UCSD-AML1 (cell line): ENCODE results near the gene FASLG.

ENCODE experiments used
- DNase-seq: peaks from one replicate; lab custom pipeline; 2025; ENCODE audit not compliant: unreplicated experiment; lab: John Stamatoyannopoulos, UW

The FASLG gene

GRCh38 chr1:172646653-172647052 is 12.2 kb upstream of the FASLG start:
- DNase-seq, result no peak

GRCh38 chr1:172647110-172647564 is 11.8 kb upstream of the FASLG start:
- no peak for DNase-seq

DNA sequence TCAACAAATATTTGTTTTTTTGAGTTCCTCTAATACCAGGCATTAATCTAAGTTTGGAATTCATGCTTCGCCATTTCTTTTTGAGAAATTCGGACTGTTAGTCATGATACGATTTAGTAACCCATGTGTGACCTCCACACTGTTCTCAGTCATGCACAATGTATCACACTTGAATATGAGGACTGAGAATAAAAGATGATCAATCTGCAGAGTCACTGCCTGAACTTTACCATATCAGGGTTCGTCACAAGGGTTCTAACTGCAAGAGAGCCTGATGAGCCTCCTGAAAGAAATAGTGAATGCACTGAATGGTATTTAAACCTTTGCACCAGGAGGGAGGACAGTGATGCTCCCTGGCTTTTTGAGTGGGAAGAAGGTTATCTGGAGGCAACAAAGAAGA is 10.9 kb upstream of the FASLG start:
- no peak for DNase-seq

DNA sequence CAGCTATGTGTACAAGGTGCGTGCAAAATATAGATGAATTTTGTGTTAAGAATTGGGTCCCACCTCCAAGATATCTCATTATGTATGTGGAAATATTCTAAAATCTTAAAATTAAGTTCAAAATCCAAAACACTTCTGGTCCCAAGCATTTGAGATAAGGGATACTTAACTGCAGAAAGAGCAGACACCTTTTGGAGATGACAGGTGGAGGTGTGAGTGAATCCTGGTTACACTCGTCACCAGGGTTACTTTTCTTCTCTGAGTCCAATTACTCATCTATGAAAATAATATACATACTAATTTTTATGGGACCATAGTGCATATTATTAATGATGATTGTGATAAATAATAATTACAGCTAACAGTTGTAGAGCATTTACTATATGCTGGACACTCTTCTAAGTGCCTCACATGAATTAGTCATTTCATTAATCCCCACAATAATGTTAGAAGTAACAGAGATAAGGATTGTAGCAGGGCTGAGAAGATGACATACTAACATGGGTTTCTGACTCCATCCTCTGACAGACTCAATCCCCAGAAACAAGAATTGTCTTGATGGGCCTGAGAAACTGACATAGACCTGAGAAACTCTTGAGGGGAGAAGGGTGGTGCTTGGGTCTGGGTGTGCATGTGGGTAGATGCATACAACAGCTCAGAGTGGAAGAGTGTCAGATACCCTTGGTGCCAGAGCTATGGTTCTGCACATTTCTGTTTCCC is 8.3 kb upstream of the FASLG start:
- no peak for DNase-seq

GRCh38 chr1:172653015-172653709 is 5.7 kb upstream of the FASLG start:
- DNase-seq, result no peak

GRCh38 chr1:172654535-172654934 is 4.4 kb upstream of the FASLG start:
- DNase-seq, result no peak

DNA sequence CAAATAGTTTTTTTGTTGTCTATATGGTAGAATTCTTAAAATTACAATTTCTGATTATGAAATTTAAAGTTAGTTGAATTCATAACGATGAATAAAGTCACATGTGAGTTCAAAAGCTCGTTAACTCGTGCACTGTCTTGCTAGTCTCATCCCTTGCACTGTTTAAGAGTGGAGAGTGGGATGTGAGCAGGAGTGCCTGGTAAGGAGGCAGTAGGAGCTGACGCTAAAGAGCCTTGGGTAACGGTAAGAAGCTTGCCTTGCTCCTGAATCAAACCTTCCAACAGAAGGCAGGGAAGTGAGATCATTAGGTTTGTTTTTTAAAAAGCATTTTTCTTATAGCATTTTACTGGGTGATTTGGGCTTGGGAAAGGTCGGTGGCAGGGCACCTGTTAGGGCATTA is 2.3 kb upstream of the FASLG start:
- no peak for DNase-seq

DNA sequence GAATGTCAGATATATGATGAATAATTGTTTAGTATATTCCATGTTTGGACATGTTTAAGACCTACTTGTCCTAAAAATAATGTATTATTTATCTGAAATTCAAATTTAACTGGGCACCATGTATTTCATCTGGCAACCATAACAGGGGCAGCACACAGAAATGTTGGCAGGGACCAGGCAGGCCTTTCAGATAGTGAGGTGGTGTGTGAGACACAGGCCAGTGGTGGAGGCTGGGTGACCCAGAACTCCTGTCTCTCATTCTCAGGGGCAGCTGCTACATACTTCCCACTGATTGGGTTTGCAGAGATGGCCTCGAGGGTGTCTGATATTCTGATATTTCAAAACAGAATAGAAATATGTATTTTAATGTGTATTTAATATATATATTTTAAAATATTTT is 1.3 kb upstream of the FASLG start:
- DNase-seq, result no peak

DNA sequence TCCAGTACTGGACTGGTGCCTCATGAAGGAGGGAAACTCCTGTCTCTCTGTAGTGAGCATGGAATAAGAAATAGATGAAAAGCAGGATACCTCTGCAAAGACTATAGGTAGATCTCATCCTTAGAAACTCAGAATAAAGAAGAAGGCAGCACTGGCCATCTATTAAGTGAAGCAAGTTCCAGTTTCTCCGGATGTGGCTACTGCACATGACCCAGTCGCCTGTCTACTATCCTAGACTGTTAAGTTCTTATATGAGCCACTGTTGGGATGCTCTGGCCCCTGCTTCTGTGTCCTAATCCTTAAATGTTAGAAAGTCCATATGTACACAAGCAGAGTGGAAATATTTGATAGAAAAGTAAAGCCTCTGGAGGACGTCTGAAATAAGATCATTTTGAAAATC is 2.2 kb downstream of the FASLG start:
- no peak for DNase-seq

- DNase-seq, result peak; percentile 88
Observed at GRCh38 chr1:172662464-172663109, 3.7 kb downstream of the FASLG start.

DNA sequence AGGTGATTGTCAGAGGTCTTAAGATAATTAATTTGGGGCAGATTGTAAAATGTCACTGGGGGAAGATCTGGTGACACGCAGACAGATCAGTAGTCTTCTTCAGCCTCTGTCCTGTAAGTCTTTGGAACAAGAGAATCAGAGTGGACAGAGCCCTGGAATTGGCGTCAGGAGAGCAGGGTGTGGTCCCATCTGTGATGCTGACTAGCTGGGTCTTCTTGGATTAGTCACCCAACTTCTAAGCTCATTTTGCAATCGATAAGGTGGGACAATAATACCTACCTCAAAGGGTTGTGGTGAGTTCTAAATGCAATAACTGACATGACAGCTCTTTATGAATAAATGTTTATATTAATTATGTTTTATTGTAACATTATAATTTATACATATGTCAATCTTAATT is 4.8 kb downstream of the FASLG start:
- no peak for DNase-seq

DNA sequence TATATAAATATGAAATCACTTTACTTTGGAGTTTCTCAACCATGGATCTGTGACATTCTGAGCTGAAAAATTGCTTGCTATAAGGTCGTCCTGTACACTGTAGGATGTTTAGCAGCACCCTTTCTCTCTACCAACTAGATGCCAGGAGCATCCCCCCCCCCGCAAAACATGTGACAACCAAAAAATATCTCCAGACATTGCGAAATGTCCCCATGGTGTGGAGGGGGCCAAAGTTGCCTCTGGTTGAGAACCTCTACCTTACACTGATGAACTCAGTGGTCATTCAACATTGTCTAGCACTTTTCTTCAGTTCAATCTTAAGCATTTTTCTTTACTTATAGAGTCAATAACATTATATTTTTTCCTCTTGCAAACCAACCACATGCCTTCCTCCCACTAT is 9.2 kb downstream of the FASLG start:
- DNase-seq, result no peak

DNA sequence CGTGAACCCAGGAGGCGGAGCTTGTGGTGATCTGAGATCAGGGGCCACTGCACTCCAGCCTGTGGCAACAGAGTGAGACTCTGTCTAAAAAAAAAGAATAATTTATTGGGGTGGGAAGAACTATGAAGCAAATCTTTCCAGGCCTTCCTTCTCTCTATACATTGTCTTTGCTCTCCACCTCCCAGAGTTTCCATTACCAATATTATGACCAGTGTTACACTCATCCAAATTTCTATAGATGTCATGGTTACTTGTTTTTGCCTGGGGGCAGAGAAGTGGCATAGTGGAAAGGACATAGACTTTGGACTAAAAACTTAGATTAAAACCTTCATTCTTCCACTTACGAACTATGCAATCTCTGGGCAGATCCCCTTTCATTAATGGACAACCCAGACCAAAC is 10.1 kb downstream of the FASLG start:
- DNase-seq, result no peak

DNA sequence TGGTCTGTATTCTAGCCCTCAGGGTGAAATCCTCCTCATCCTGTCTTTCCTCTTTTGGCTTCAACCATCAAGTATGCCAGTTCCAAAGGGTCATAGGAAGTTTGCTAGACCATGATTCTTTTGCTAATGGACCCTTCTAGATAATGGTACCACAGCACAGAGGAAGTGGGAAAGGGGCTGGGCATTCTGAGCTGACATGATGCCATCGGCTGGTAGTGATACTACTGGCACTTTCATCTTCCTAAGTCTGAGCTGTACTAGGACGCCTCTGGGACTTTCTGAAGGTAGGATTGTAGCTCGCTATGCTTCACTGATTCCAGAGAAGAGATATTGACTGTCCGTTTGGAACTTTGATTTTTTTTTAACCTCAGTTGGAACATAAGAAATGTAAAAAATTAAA is 11.4 kb downstream of the FASLG start:
- DNase-seq, result peak; percentile 13

DNA sequence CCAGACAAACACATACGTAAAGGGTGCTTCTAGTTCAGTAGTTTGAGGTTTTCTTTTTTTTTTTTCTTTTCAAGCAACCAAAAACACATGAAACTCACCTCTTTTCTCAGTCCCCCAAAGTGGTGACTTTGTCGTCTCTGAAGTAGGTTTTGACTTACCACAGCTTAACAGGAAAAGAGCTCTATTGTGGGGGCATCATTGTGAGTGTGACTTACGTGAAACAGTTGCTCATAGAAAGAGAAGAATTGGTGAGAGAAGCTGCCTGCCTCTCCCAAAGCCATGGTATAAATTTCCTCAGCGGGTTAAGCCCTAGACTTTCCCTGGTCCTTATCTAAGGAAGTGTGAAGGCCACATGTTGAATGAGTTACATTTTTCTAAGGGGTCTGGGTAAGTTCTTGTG is 11.9 kb downstream of the FASLG start:
- no peak for DNase-seq

DNA sequence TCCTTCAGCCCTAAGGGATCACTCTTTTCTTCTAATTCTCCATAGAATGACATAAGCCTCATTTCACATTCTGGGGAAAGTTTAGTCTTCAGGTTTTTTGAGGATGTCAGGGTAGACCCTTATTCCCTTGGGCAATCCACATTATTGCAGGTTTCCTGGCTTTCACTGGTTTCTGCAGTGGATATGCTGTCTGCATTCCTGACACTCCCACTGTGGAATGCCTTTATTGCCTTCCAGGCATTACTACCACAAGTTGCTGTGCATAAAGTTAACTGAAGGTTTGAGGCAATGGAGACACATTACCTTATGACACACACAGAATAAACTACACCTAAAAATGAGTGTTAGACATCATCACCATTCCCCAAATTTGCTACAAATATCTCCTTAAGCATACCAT is 12.7 kb downstream of the FASLG start:
- no peak for DNase-seq

DNA sequence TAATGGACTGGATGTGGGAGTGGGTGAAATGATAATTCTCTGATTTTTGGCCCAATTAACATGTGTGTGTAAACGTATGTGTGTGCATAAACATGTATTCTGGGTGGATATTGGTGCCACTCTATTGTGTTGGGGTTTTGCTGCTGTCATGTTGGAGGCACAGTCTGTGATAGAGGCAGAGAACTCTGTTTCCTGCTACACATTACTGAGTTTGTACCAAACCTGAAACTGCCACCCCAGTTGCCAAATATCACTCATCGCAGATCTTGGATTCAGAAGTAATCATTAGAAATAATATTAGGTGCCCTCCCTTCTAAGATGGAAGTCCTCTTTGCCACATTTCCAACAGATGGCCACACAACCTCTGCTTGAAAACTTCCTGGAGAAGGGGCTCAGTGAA is 13.8 kb downstream of the FASLG start:
- DNase-seq, result no peak

- DNase-seq, result no peak
Observed at GRCh38 chr1:172673761-172674160, 14.9 kb downstream of the FASLG start.

- no peak for DNase-seq
Observed at GRCh38 chr1:172674831-172675613, 16.1 kb downstream of the FASLG start.

- no peak for DNase-seq
Observed at GRCh38 chr1:172679000-172679772, 20.3 kb downstream of the FASLG start.

- no peak for DNase-seq
Observed at GRCh38 chr1:172680244-172680643, 21.3 kb downstream of the FASLG start.
